ENCODE data around the gene DBT.

DNA sequence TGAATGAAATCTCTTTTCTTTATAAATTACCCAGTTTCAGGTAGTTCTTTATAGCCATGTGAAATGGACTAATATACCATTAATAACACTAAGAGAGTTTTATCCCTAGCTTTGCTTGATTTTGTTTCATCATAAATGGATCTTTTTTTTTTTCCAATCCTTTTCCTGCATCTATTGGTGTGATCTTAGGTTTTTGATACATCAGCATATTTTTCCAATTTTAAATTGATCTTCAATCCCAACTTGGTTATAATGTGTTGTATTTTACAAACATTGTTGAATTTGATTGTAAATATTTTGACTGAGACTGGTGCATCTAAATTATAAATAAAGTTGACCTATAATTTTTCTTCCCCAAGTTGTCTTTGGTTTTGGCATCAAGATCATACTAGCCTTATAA, 12.1 kb upstream of the DBT start:
- TF ChIP-seq, protein P1, sequence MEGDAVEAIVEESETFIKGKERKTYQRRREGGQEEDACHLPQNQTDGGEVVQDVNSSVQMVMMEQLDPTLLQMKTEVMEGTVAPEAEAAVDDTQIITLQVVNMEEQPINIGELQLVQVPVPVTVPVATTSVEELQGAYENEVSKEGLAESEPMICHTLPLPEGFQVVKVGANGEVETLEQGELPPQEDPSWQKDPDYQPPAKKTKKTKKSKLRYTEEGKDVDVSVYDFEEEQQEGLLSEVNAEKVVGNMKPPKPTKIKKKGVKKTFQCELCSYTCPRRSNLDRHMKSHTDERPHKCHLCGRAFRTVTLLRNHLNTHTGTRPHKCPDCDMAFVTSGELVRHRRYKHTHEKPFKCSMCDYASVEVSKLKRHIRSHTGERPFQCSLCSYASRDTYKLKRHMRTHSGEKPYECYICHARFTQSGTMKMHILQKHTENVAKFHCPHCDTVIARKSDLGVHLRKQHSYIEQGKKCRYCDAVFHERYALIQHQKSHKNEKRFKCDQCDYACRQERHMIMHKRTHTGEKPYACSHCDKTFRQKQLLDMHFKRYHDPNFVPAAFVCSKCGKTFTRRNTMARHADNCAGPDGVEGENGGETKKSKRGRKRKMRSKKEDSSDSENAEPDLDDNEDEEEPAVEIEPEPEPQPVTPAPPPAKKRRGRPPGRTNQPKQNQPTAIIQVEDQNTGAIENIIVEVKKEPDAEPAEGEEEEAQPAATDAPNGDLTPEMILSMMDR (IDR thresholded peaks at IDR 0.05), result no peak
- TF ChIP-seq POLR2A (IDR thresholded peaks at IDR 0.05) (no peak), EP300 (IDR thresholded peaks at IDR 0.05) (no peak)

All from tibial nerve (tissue), 4 donors.